Uterus (tissue), 2 donors: ENCODE data around the gene TAGLN3.

Experiments
- POLR2A ChIP-seq, 2 donors: fragments of 450-650 bp; IDR thresholded peaks; one replicate each; pipeline ENCODE4 v1.6.1; 2016; ENCODE audit warnings: antibody characterized with exemption in 2 of 2, mild to moderate bottlenecking in 1 of 2, moderate library complexity in 1 of 2
- TF ChIP-seq, protein P1 (sequence below), 4 experiments: fragments of 200-600 bp in 2 of 4; fragments of 450-650 bp in 2 of 4; sonication (generic) in 2 of 4; IDR thresholded peaks; one replicate each; pipeline ENCODE4 v1.5.1; 2016 to 2019; ENCODE audit warnings: antibody characterized with exemption in 4 of 4, mild to moderate bottlenecking in 2 of 4, moderate library complexity in 1 of 4

DNA sequence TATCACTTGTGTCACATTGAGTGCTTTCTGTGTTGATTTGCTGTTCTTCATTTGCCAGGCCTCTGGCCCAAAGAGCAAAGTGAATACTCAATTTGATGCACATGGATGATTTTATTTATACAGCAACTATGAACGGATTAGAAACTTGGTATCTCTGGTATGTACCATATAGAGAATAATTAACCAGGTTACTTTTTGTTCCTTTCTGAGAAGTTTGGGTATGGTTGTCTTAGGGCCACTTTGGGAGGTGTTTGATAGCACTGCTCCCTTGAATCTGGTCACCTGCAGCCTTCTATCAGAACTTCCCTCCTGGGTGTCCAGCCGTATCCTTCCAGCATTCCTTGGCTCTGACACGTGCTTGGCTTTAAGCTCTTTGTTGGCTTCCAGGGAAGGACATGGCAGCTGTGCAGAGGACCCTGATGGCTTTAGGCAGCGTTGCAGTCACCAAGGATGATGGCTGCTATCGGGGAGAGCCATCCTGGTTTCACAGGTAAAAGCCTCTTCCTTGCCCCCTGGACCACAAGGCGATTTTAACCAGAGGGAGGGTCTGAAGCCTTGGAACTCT lies 12.7 kb downstream of the TAGLN3 start:
- TF ChIP-seq, protein P1, sequence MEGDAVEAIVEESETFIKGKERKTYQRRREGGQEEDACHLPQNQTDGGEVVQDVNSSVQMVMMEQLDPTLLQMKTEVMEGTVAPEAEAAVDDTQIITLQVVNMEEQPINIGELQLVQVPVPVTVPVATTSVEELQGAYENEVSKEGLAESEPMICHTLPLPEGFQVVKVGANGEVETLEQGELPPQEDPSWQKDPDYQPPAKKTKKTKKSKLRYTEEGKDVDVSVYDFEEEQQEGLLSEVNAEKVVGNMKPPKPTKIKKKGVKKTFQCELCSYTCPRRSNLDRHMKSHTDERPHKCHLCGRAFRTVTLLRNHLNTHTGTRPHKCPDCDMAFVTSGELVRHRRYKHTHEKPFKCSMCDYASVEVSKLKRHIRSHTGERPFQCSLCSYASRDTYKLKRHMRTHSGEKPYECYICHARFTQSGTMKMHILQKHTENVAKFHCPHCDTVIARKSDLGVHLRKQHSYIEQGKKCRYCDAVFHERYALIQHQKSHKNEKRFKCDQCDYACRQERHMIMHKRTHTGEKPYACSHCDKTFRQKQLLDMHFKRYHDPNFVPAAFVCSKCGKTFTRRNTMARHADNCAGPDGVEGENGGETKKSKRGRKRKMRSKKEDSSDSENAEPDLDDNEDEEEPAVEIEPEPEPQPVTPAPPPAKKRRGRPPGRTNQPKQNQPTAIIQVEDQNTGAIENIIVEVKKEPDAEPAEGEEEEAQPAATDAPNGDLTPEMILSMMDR (IDR thresholded peaks at IDR 0.05), result no peak
- TF ChIP-seq POLR2A (IDR thresholded peaks at IDR 0.05), result no peak
